Activated CD8-positive, alpha-beta memory T cell treated with anti-CD3 and anti-CD28 coated beads for 4 hours (primary cell): ENCODE results near the gene MRPL23.

Experiments used
- DNase-seq, 2 donors: peaks; one replicate each; pipeline ENCODE4 v3.0.0-alpha.2; 2020; ENCODE audit warnings: low read depth in 2 of 2

The MRPL23 gene

GRCh38 chr11:1921574-1922141, 25.5 kb upstream of the MRPL23 start:
- DNase-seq, result no peak

- DNase-seq, result no peak
Measured at GRCh38 chr11:1922481-1923081, 24.6 kb upstream of the MRPL23 start.

- no peak for DNase-seq
Measured at GRCh38 chr11:1923201-1923956, 23.8 kb upstream of the MRPL23 start.

- no peak for DNase-seq
Measured at GRCh38 chr11:1924181-1924580, 23.0 kb upstream of the MRPL23 start.

- no peak for DNase-seq
Measured at GRCh38 chr11:1924646-1925372, 22.3 kb upstream of the MRPL23 start.

GRCh38 chr11:1925373-1926155, 21.6 kb upstream of the MRPL23 start:
- no peak for DNase-seq

GRCh38 chr11:1926156-1927025, 20.7 kb upstream of the MRPL23 start:
- DNase-seq, result no peak

GRCh38 chr11:1927026-1927847, 19.9 kb upstream of the MRPL23 start:
- no peak for DNase-seq

- no peak for DNase-seq
Measured at GRCh38 chr11:1927848-1928469, 19.2 kb upstream of the MRPL23 start.

- DNase-seq, result no peak
Measured at GRCh38 chr11:1928470-1928890, 18.7 kb upstream of the MRPL23 start.

- no peak for DNase-seq
Measured at GRCh38 chr11:1928891-1929541, 18.1 kb upstream of the MRPL23 start.

- no peak for DNase-seq
Measured at GRCh38 chr11:1929621-1930461, 17.3 kb upstream of the MRPL23 start.

- DNase-seq, result no peak
Measured at GRCh38 chr11:1930462-1930830, 16.7 kb upstream of the MRPL23 start.

- DNase-seq, result no peak
Measured at GRCh38 chr11:1931341-1932104, 15.6 kb upstream of the MRPL23 start.

- DNase-seq, result no peak
Measured at GRCh38 chr11:1932105-1932480, 15.0 kb upstream of the MRPL23 start.

GRCh38 chr11:1932681-1933080, 14.5 kb upstream of the MRPL23 start:
- DNase-seq, result no peak
